GM13976 (cell line): Measurements from ENCODE around the gene TP63.

Source experiments
- DNase-seq: peaks from one replicate; pipeline ENCODE4 v3.0.0; 2012; ENCODE audit warnings: low spot score
- CTCF ChIP-seq: IDR thresholded peaks from 2 replicates; pipeline ENCODE4 v1.5.1; 2012; ENCODE audit warnings: borderline replicate concordance, mild to moderate bottlenecking; ENCODE audit not compliant: insufficient read depth; ENCODE audit errors: extremely low read depth, missing control alignments, control extremely low read depth
- in situ Hi-C: fragments of 300-500 bp; cut with MboI; formaldehyde crosslinking; loops from one replicate; pipeline ENCODE4 v1.12.0; 2022; ENCODE audit warnings: low sequenced_read_pairs, mixed read lengths, inconsistent platforms; ENCODE audit not compliant: unreplicated experiment

TP63 gene

GRCh38 chr3:189808246-189809007 is 177.2 kb downstream of the TP63 start:
- TF ChIP-seq CTCF = no peak
- DNase-seq = no peak
- in situ Hi-C loops = no loop called here

DNA sequence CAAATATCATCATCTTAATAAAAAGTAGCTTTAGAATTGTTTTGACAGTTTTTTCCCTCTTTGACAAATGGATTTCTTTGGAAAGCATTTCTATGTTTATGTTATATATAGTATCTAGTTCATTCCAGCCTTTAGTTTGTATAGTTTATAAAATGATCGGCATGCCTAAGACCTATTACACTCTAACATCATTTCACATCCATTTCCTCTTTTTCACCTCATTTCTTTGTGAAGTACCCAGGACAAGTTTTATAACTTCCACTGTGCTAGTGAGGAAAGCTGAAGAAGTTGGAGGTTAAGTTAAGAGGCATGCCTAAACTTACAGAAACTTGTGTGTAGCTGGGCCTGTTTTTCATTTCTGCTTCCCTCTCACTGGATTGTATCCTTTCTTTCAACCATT is 178.4 kb downstream of the TP63 start:
- no peak for TF ChIP-seq CTCF
- in situ Hi-C loops = no loop called here
- no peak for DNase-seq

GRCh38 chr3:189812806-189813465 is 181.7 kb downstream of the TP63 start:
- in situ Hi-C loops = no loop called here
- no peak for DNase-seq
- no peak for TF ChIP-seq CTCF

DNA sequence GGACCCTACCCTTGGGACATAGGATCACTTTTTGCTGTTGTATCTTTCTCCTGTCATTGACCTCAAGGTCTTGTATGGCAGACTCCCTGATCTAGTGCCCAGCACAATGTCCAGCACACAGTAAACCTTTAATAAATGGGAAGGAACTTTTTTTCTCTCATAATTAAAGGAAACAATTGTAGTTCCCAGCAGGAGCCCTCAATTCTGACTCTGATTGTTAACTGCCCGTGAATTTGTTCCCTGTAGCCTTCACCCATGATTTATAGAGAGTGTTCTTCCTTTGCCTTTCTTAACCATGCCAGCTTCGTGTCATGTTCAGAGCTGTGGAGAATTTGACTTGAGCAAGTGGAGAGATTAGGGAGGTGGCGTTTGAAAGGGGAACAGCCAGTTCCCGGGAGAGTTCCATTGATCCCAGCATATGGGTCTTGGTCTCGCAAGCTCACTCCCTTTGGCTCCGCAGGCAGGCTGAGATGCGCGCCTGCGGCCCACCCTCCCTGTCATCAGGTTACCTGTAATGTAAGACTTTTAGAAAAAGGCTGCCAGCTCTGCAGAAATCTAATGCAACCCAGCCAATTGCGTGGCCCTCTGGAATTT is 182.6 kb downstream of the TP63 start:
- no peak for DNase-seq
- in situ Hi-C loops = no loop called here
- no peak for TF ChIP-seq CTCF

DNA sequence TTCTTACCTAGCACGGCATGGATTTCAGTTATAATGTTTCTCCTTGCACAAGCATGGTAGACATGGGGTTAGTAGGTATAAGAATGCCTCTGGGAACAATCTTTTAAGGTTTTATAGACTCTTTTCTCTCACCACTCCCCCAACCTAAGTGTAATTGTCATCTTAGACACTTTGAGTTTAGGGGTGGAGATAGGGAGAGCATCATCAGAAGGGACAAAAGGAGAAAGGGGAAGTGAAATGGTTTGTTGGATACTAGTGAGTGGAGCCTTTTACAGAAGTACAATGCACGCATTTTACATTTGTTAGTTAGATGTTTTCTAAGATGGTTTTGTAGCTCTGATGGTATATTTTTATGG is 189.2 kb downstream of the TP63 start:
- in situ Hi-C loops = no loop called here
- no peak for TF ChIP-seq CTCF
- DNase-seq = peak; percentile 32

DNA sequence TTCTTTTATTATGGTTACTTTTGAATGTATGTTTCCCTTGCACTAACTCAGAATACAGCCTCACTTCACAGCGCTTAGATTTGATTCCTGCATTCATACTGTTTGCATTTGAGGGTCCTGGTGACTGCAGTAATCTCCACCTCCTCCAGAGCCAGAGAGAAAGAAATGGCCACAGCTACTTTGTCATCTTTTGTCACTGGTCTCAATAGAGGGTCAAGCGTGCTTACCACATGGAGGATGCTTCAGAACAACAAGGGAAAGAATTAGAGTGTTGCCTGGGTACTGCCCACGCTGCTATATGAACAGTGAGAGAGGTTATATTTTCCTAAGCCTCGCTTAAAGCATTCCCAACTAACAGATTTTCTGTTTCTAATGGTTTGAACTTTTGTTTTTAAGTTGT is 190.1 kb downstream of the TP63 start:
- in situ Hi-C loops = no loop called here
- no peak for TF ChIP-seq CTCF
- DNase-seq = no peak
